GM23338 (cell line): ENCODE measurements around the gene CCR7. TPM values are rescaled to one million over a fixed set of nuclear protein-coding genes. Genes with fewer than 3 reads are reported as not detected.

Experiments used
- ATAC-seq: fragments of 200-7000 bp; cut with Tn5 transposase; 3 replicates; pipeline ENCODE4 v1.9.1; 2020
- DNase-seq: peaks from one replicate; pipeline ENCODE4 v3.0.0-alpha.2; 2015; ENCODE audit warnings: low spot score
- H2AFZ ChIP-seq: fragments of 200-600 bp; sonication (generic); 2 replicates; pipeline ENCODE4 v1.8.0; 2016; ENCODE audit warnings: antibody characterized with exemption, mild to moderate bottlenecking, moderate library complexity
- H3F3A ChIP-seq: fragments of 200-600 bp; sonication (generic); replicated peaks from 2 replicates; pipeline ENCODE4 v1.8.0; 2017; ENCODE audit warnings: antibody characterized with exemption, mixed run types, low read depth
- H3K27ac ChIP-seq: fragments of 200-600 bp; sonication (generic); 2 replicates; pipeline ENCODE4 v1.6.1; 2016; ENCODE audit warnings: low read depth
- H3K27me3 ChIP-seq: fragments of 200-600 bp; sonication (generic); 2 replicates; pipeline ENCODE4 v1.8.0; 2016; ENCODE audit warnings: mild to moderate bottlenecking, mixed run types, moderate library complexity; ENCODE audit not compliant: insufficient read depth
- H3K36me3 ChIP-seq: fragments of 200-600 bp; sonication (generic); 2 replicates; pipeline ENCODE4 v1.8.0; 2016; ENCODE audit warnings: mild to moderate bottlenecking; ENCODE audit not compliant: insufficient read depth
- H3K4me1 ChIP-seq: fragments of 200-600 bp; sonication (generic); 2 replicates; pipeline ENCODE4 v1.8.0; 2016; ENCODE audit warnings: mild to moderate bottlenecking, moderate library complexity; ENCODE audit not compliant: insufficient read depth
- H3K4me2 ChIP-seq: fragments of 200-600 bp; sonication (generic); 2 replicates; pipeline ENCODE4 v1.7.1; 2017; ENCODE audit warnings: mixed run types
- H3K4me3 ChIP-seq: fragments of 200-600 bp; sonication (generic); 2 replicates; pipeline ENCODE4 v1.6.1; 2016; ENCODE audit warnings: mixed run types
- H3K79me2 ChIP-seq: fragments of 200-600 bp; sonication (generic); replicated peaks from 2 replicates; pipeline ENCODE4 v1.8.0; 2017; ENCODE audit warnings: mild to moderate bottlenecking; ENCODE audit not compliant: insufficient read depth
- H3K9me2 ChIP-seq: fragments of 200-600 bp; sonication (generic); 2 replicates; pipeline ENCODE4 v1.8.0; 2017; ENCODE audit not compliant: insufficient read depth
- H4K20me1 ChIP-seq: fragments of 200-600 bp; sonication (generic); replicated peaks from 2 replicates; pipeline ENCODE4 v1.8.0; 2017; ENCODE audit warnings: mild to moderate bottlenecking; ENCODE audit not compliant: insufficient read depth
- H3K27ac Mint-ChIP-seq: 2 replicates; pipeline ENCODE4 v1.8.0; 2020; ENCODE audit warnings: inconsistent platforms, mild to moderate bottlenecking, moderate library complexity, mixed read lengths
- H3K27me3 Mint-ChIP-seq: 3 replicates; pipeline ENCODE4 v1.8.0; 2022; ENCODE audit warnings: low read depth, mild to moderate bottlenecking, moderate library complexity, mixed read lengths, inconsistent platforms; ENCODE audit not compliant: insufficient read depth, poor library complexity
- H3K36me3 Mint-ChIP-seq: 3 replicates; pipeline ENCODE4 v1.8.0; 2021; ENCODE audit warnings: low read depth, mild to moderate bottlenecking, inconsistent platforms, moderate library complexity, mixed read lengths
- H3K4me1 Mint-ChIP-seq: 3 replicates; pipeline ENCODE4 v1.8.0; 2020; ENCODE audit warnings: mild to moderate bottlenecking, inconsistent platforms, mixed read lengths
- H3K4me3 Mint-ChIP-seq: 3 replicates; pipeline ENCODE4 v1.8.0; 2021; ENCODE audit warnings: moderate library complexity, mild to moderate bottlenecking, inconsistent platforms, mixed read lengths
- H3K9me3 Mint-ChIP-seq: 3 replicates; pipeline ENCODE4 v1.8.0; 2020; ENCODE audit warnings: moderate library complexity, mild to moderate bottlenecking, inconsistent platforms, mixed read lengths
- CTCF ChIP-seq, 2 experiments: fragments of 200-600 bp in 1 of 2; sonication (generic) in 1 of 2; conservative IDR thresholded peaks; 2 replicates each; pipeline versions ENCODE4 v1.5.1 to v1.6.1; 2016 to 2017; ENCODE audit warnings: antibody characterized with exemption in 2 of 2, low read depth in 2 of 2, mild to moderate bottlenecking in 2 of 2, moderate library complexity in 1 of 2
- ETS1 ChIP-seq: IDR thresholded peaks from 2 replicates; pipeline ENCODE4 v1.6.1; 2016; ENCODE audit warnings: antibody characterized with exemption
- EZH2phosphoT487 ChIP-seq: fragments of 200-600 bp; sonication (generic); IDR thresholded peaks from one replicate; pipeline ENCODE4 v1.8.1; 2018; ENCODE audit warnings: antibody characterized with exemption; ENCODE audit not compliant: unreplicated experiment
- JUNB ChIP-seq: IDR thresholded peaks from one replicate; pipeline ENCODE4 v1.6.1; 2016; ENCODE audit warnings: antibody characterized with exemption; ENCODE audit not compliant: unreplicated experiment
- NANOG ChIP-seq: IDR thresholded peaks from 2 replicates; pipeline ENCODE4 v1.6.1; 2016; ENCODE audit warnings: antibody characterized with exemption, borderline replicate concordance
- POLR2AphosphoS5 ChIP-seq: IDR thresholded peaks from 2 replicates; pipeline ENCODE4 v1.6.1; 2016; ENCODE audit warnings: antibody characterized with exemption, low read depth
- REST ChIP-seq: IDR thresholded peaks from one replicate; pipeline ENCODE4 v1.6.1; 2018; ENCODE audit warnings: antibody characterized with exemption; ENCODE audit not compliant: unreplicated experiment
- STAT1 ChIP-seq: IDR thresholded peaks from one replicate; pipeline ENCODE4 v1.6.1; 2016; ENCODE audit warnings: antibody characterized with exemption; ENCODE audit not compliant: unreplicated experiment
- ZNF114 ChIP-seq: fragments of 250-450 bp; sonication (Bioruptor Pico); IDR thresholded peaks from 2 replicates; pipeline ENCODE4 v1.5.0; 2020; ENCODE audit warnings: mild to moderate bottlenecking, moderate library complexity
- polyA plus RNA-seq: library from polyadenylated mRNA; unstranded; fragments of >200 nt; fragmentation: Nextera tagmentation; extraction: Ambion mirVana; gene quantifications from 2 replicates; pipeline ENCODE4 v1.2.1, GENCODE V29; 2016
- total RNA-seq: library from RNA; depleted of rRNA; stranded (reverse); fragments of >200 nt; shearing (Covaris generic); gene quantifications from 2 replicates; pipeline ENCODE4 v1.2.3, GENCODE V29; 2014

The CCR7 gene
- total and polyA plus RNA-seq, 2 experiments from 2014 or later, result 0.37 to 0.59 TPM

GRCh38 chr17:40555296-40556190 lies 9.7 kb downstream of the CCR7 start (continued):
- no peak for TF ChIP-seq EZH2phosphoT487
- no peak for TF ChIP-seq REST
- no peak for TF ChIP-seq ZNF114
- TF ChIP-seq CTCF (conservative IDR thresholded peaks at IDR 0.05; ENCODE audit: low read depth in 2 of 2), result no peak
- no peak for TF ChIP-seq POLR2AphosphoS5
- TF ChIP-seq JUNB, result no peak
- TF ChIP-seq STAT1, result no peak

GRCh38 chr17:40554646-40555295 lies 10.5 kb downstream of the CCR7 start:
- no peak for ATAC-seq
- peaks cover 21% of the 10 kb centered on the region for H3K4me1 Mint-ChIP-seq
- no peaks in the 10 kb centered on the region for H3K9me3 Mint-ChIP-seq

More at GRCh38 chr17:40554646-40555295, 10.5 kb downstream of the CCR7 start:
- Histone ChIP-seq H3K27ac (no peak overlapping the region), H3K27me3 (no peaks in the 10 kb centered on the region), H3K4me1 (no peaks in the 10 kb centered on the region; the same call in 1 of the 2 replicates), H3F3A (no peaks in the 10 kb centered on the region), H3K4me3 (no peak overlapping the region), H3K79me2 (no peaks in the 10 kb centered on the region), H3K9me2 (no peaks in the 10 kb centered on the region), H3K4me2 (no peak overlapping the region), H3K36me3 (no peaks in the 10 kb centered on the region), H4K20me1 (no peaks in the 10 kb centered on the region), H2AFZ (no peak overlapping the region)
- no peak for DNase-seq
- H3K27ac Mint-ChIP-seq, result no peak overlapping the region
- TF ChIP-seq NANOG, result no peak
- TF ChIP-seq EZH2phosphoT487, result no peak
- TF ChIP-seq CTCF (conservative IDR thresholded peaks at IDR 0.05; ENCODE audit: low read depth in 2 of 2), result 0 out of 4 replicates have a peak, but pooled peaks have one; percentile 3 to 15
- no peak for TF ChIP-seq ETS1
- H3K36me3 Mint-ChIP-seq, result no peaks in the 10 kb centered on the region
- H3K27me3 Mint-ChIP-seq, result peaks cover 20% of the 10 kb centered on the region
- no peak overlapping the region for H3K4me3 Mint-ChIP-seq
